Esophagus (tissue), 2 donors: ENCODE data around the gene CAPN8. TPM values are rescaled to one million over a fixed set of nuclear protein-coding genes. Genes with fewer than 3 reads are reported as not detected.

Experiments used
- H3K27ac ChIP-seq, 2 donors: one replicate each; pipeline ENCODE4 v1.5.1; 2013; ENCODE audit warnings: low read depth in 2 of 2, mild to moderate bottlenecking in 2 of 2, inconsistent platforms in 1 of 2, low read length in 1 of 2, moderate library complexity in 1 of 2
- H3K27me3 ChIP-seq, 2 donors: one replicate each; pipeline ENCODE4 v1.6.1; 2013; ENCODE audit warnings: low read length in 2 of 2, control low read depth in 1 of 2, mild to moderate bottlenecking in 1 of 2; ENCODE audit not compliant: insufficient read depth in 2 of 2, control insufficient read depth in 1 of 2
- H3K36me3 ChIP-seq, 2 donors: one replicate each; pipeline ENCODE4 v1.6.1; 2013; ENCODE audit warnings: low read length in 1 of 2; ENCODE audit not compliant: control insufficient read depth in 2 of 2, insufficient read depth in 2 of 2
- H3K4me1 ChIP-seq, 2 donors: one replicate each; pipeline ENCODE4 v1.6.1; 2013; ENCODE audit warnings: low read length in 1 of 2; ENCODE audit not compliant: control insufficient read depth in 2 of 2, insufficient read depth in 2 of 2
- H3K4me3 ChIP-seq, 2 donors: one replicate each; pipeline ENCODE4 v1.5.1; 2013; ENCODE audit warnings: low read length in 2 of 2, mild to moderate bottlenecking in 2 of 2, low read depth in 1 of 2, moderate library complexity in 1 of 2
- H3K9me3 ChIP-seq, 2 donors: one replicate each; pipeline ENCODE4 v1.6.1; 2013; ENCODE audit warnings: mild to moderate bottlenecking in 2 of 2, low read depth in 1 of 2, low read length in 1 of 2, moderate library complexity in 1 of 2; ENCODE audit not compliant: control insufficient read depth in 2 of 2, insufficient read depth in 1 of 2
- WGBS, 2 donors: extraction: QIAGEN DNeasy Blood & Tissue Kit; methylation state at CpG; one replicate each; pipeline ENCODE4 v1.1.7; 2013; 5-methylcytosine and 5-hydroxymethylcytosine counted together
- polyA plus RNA-seq, 2 donors: library from polyadenylated mRNA; stranded (reverse); fragments of 200-250 nt; gene quantifications; one replicate each; pipeline ENCODE4 v1.2.3, GENCODE V29; 2013
- donor health status: healthy with polysubstance abuse.
- donor health status: Bipolar disorder and iron deficiency.

Gene CAPN8
- polyA plus RNA-seq, 2 donors = 0.56 to 1.5 TPM

GRCh38 chr1:223710179-223711133 is 45.0 kb upstream of the CAPN8 start:
- Histone ChIP-seq H3K4me1 (peaks cover 5 to 8% of the 10 kb centered on the region in 2 donors), H3K36me3 (peaks cover 0 to 2% of the 10 kb centered on the region in 2 donors), H3K27ac (no peak overlapping the region), H3K4me3 (no peak overlapping the region), H3K9me3 (no peaks in the 10 kb centered on the region), H3K27me3 (no peaks in the 10 kb centered on the region)
- WGBS, 2 donors = 85 to 92% methylated on average over 12 of the region's 12 CpGs

- H3K27me3 ChIP-seq = no peaks in the 10 kb centered on the region
- H3K4me3 ChIP-seq = no peak overlapping the region
- no peaks in the 10 kb centered on the region for H3K36me3 ChIP-seq
- no peaks in the 10 kb centered on the region for H3K9me3 ChIP-seq
- H3K27ac ChIP-seq = no peak overlapping the region
- 70% methylated on average over 3 of the region's 3 CpGs for WGBS, 2 donors
- H3K4me1 ChIP-seq = peaks cover 2 to 4% of the 10 kb centered on the region in 2 donors
Measured at GRCh38 chr1:223709598-223709997, 44.1 kb upstream of the CAPN8 start.

GRCh38 chr1:223708651-223709268 is 43.3 kb upstream of the CAPN8 start:
- H3K27ac ChIP-seq = peak overlapping the region; percentile 94 to 97
- no peaks in the 10 kb centered on the region for H3K27me3 ChIP-seq
- H3K4me1 ChIP-seq = peaks cover 2 to 4% of the 10 kb centered on the region in 2 donors
- 89 to 96% methylated on average over 3 of the region's 3 CpGs for WGBS, 2 donors
- no peak overlapping the region for H3K4me3 ChIP-seq
- no peaks in the 10 kb centered on the region for H3K9me3 ChIP-seq
- no peaks in the 10 kb centered on the region for H3K36me3 ChIP-seq

- H3K27me3 ChIP-seq = no peaks in the 10 kb centered on the region
- 47 to 50% methylated on average over 5 of the region's 5 CpGs for WGBS, 2 donors
- H3K36me3 ChIP-seq = no peaks in the 10 kb centered on the region
- H3K27ac ChIP-seq = peak overlapping the region; percentile 94 to 97
- no peaks in the 10 kb centered on the region for H3K9me3 ChIP-seq
- no peak overlapping the region for H3K4me3 ChIP-seq
- peaks cover 2 to 4% of the 10 kb centered on the region in 2 donors for H3K4me1 ChIP-seq
Measured at GRCh38 chr1:223708001-223708359, 42.5 kb upstream of the CAPN8 start.

- no peaks in the 10 kb centered on the region for H3K9me3 ChIP-seq
- peak overlapping the region; percentile 94 to 97 for H3K27ac ChIP-seq
- peaks cover 2 to 4% of the 10 kb centered on the region in 2 donors for H3K4me1 ChIP-seq
- no peak overlapping the region for H3K4me3 ChIP-seq
- 21 to 33% methylated on average over 6 of the region's 6 CpGs for WGBS, 2 donors
- no peaks in the 10 kb centered on the region for H3K27me3 ChIP-seq
- H3K36me3 ChIP-seq = no peaks in the 10 kb centered on the region
Measured at GRCh38 chr1:223707256-223708000, 41.9 kb upstream of the CAPN8 start.

GRCh38 chr1:223706077-223706973 is 40.8 kb upstream of the CAPN8 start:
- Histone ChIP-seq H3K36me3 (no peaks in the 10 kb centered on the region), H3K4me3 (no peak overlapping the region), H3K27ac (peak overlapping the region; percentile 90 to 94), H3K9me3 (no peaks in the 10 kb centered on the region), H3K4me1 (peaks cover 2 to 4% of the 10 kb centered on the region in 2 donors), H3K27me3 (no peaks in the 10 kb centered on the region)
- WGBS, 2 donors = 52% methylated on average over 12 of the region's 12 CpGs

- Histone ChIP-seq H3K36me3 (no peaks in the 10 kb centered on the region), H3K9me3 (no peaks in the 10 kb centered on the region), H3K4me1 (peaks cover 2 to 4% of the 10 kb centered on the region in 2 donors), H3K27me3 (no peaks in the 10 kb centered on the region), H3K27ac (peak overlapping the region; percentile 1 to 58), H3K4me3 (no peak overlapping the region)
- 44 to 52% methylated on average over 8 of the region's 8 CpGs for WGBS, 2 donors
Measured at GRCh38 chr1:223704921-223705878, 39.7 kb upstream of the CAPN8 start.

- Histone ChIP-seq H3K9me3 (no peaks in the 10 kb centered on the region), H3K4me1 (peaks cover 2 to 6% of the 10 kb centered on the region in 2 donors), H3K4me3 (no peak overlapping the region), H3K27me3 (no peaks in the 10 kb centered on the region), H3K27ac (no peak overlapping the region), H3K36me3 (no peaks in the 10 kb centered on the region)
- 54% methylated on average over 1 of the region's 1 CpG for WGBS, 2 donors
Measured at GRCh38 chr1:223703668-223704013, 38.1 kb upstream of the CAPN8 start.
